ENCODE data around the gene RXRA.

RXRA gene

DNA sequence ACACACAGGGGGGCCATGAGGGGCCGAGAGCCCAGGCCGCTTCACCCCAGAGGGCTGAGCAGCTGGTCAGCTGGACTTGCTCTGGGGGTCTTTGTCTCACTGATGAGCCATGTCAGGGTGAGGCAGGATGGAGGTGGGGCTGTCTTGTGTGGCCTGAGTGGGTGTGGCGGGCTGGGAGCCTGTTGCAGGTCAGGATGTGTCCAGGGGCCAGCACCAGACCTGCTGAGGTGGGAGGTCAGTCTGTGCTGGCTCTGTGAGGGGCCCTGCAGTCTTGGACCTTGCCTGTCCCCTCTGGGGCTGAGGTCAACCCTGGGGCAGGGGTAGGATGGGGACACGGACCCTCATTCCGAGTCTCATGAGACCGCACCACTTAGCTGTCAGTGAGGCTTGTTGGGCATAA, 56.9 kb downstream of the RXRA start:
- no peak for DNase-seq (ENCODE audit: low spot score)

DNA sequence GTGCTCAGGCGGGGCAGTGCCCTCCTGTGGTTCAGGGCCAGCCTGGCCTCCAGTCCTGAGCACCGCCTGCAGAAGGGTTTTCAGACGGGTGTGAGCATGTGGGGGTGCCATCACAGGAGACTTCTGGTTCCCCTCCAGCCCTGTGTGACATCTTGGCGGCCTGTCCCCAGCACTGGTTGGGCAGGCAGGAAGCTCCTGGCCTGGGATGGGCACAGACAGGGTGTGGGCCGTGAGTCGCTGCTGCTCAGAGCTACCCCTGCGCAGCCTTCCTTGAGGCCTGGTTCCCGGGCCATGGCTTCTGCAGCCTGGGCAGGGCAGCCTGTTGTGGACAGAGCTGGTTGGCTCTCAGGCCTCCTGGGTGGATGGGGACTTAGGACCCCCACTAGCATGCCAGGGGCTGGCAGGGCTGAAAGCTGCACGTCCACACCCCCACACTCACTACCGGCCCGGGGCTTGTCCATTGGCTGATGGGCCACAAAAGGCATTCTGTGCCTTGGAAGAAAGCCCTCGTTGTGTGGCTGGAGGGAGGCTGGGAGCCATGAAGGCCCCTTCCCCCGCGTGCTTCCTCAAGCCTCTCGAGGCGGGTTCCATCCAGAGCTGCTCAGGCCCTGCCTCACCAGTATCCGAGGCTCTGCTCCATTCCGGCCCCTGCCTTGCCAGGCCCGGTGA, 58.7 kb downstream of the RXRA start:
- peak; percentile 56 for DNase-seq (ENCODE audit: low spot score)

DNA sequence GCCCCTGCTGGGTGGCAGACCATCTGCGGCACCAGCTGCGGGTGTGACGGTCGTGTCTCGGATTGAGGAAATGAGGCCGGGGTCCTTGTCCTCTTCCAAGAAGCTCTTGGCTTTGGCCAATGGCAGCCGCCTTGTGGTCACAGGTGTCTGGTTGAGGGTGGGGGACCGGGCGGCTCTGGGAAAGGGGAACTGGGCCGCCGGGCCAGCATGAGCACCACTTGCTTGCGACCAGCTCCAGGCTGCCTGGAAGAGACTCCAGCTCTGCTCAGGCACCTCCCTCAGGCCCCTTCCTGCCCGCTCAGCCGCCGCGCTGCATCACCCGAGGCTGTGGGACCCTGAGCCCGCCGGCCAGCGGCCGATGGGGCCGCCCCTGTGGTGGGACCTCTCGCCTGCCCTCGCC, 59.7 kb downstream of the RXRA start:
- DNase-seq (ENCODE audit: low spot score), result no peak

DNA sequence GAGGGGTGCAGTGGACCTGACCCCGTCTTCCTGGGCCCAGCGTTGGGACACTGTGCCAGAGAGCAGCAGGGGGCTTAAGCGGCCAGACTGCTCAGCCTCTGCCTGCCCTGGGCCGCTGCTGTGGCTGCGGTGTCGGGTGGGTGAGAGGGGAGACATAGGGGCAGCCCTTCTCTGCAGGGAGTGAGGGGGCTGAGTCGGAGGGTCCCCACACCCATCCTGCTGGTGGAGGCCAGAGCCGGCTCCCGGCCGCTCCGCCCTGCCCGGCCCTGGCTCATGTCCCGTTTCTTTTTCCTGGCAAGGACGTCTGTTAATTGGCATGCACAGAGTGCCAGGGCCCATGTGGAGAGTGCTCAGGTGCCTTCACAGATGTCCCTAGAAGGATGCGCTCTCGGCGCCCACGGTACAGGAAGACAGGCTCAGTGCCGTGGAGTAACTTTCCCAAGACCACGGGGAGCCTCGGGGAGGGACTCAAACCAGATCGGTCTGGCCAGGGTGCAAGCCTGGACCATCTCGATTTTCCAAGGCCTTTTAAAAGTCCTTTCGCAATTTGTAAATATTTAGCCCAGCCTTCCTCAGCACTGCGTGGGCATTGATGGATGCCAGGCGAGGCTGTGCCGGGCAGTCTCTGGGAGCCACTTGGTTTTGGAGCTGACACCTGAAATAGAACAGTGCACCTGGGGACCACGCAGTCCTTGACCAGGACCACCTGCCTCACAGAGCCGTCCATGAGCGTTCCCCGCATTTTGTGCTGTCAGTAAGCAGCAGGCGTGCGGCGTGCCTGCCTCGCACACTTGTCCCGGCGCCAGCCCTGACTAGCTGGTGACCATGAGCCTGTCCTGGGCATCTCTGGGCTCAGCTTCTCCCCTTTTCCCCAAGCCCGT, 60.9 kb downstream of the RXRA start:
- peak; percentile 37 for DNase-seq (ENCODE audit: low spot score)

DNA sequence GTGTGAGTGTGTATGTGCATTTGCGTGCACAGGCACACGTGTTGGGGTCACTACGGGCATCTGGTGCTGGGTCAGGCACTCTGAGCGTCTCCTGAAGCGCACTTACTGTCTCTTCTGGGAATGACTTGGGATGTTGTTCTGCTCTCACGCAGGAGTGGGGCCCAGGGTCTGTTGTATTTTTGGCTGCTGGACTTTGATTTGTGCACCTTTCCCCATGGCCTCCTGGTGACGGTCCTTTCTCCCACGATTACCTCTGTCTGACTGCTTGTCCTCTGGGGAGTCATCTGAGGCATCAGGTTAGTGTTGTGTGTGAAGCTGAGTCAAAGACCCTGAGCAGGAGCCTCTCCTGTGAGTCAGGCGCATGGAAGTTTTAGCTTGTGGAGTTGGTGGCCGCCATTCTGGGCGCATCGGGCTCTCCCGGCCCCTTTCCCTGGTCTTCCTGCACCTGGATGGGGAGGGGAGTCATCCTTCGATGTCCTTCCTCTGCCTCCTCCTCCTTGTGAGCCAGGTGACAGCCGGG, 62.1 kb downstream of the RXRA start:
- DNase-seq (ENCODE audit: low spot score), result no peak

DNA sequence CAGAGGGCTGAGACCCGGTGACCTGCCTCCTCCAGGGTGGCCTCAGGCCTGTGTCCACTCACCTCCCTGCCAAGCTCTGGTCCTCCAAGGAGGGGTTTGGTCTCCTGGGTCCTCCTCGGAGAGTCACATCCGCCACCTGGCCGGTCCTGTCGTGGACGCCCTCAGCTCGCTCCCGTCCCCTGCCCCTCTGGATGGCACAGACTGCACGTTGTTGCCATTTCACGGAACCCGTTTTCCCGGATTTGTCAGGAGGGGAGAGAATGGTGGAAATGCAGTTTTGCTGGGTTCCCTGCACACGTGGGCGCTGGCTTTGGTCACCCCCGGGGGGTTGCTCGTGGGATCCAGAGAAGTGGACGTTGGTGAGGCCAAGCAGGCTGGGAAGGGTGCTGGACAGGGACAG, 62.7 kb downstream of the RXRA start:
- no peak for DNase-seq (ENCODE audit: low spot score)

DNA sequence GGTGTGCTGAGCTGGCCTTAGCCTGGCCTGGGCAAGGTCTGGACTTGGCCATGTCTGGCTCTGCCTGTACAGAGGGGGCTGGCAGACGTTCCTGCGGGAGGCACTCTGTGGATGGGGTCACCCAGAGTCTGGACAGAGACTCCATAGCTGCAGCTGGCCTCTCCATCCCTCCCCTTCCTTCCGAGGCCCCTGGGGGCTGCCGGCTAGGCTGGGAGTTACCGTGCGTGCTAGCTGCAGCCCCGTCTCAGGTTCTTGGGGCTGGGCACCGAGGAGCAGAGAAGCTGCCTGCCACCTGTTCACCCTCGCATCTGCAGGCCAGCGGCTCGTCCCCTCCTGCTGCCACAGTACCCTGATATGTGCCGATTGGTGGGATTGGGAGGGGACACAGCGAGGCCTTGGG, 63.4 kb downstream of the RXRA start:
- no peak for DNase-seq (ENCODE audit: low spot score)

DNA sequence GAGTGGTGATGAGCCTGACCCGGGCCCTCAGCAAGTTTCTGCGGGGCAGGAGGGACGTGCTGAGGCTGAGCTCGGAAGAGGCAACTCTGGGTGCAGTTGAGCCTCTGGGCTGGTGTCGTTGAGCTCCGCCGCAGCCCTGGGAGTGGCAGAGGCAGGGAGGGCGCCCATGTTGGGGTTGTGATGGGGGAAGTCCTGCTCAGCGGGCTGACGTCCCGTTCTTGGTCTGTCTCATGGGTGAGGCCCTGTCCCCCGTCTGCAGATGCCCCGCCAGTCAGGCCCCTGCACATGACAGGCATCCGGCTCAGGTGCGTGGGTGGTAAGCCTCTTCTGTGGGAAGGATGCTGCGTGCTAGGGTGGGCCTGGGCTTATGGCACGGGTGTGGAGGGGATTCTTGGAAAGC, 64.3 kb downstream of the RXRA start:
- DNase-seq (ENCODE audit: low spot score), result no peak

DNA sequence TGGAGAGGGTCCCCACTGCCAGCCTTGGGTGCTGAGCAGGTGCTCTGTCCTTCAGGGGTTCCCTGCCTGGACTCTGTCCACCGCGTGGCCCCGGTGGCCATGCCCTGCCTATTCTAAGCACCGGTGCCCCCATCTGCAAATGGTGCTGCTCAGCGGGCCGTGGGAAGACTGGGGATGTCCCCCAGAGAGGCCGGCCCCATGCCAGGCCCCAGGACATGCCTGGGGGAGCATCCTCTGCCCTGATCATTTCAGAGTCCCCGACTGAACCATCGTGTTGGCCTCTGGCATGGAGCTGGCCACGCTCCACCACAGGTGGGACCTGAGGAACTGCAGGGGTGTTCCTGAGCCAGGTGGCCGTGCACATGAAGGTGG, 64.7 kb downstream of the RXRA start:
- no peak for DNase-seq (ENCODE audit: low spot score)

DNA sequence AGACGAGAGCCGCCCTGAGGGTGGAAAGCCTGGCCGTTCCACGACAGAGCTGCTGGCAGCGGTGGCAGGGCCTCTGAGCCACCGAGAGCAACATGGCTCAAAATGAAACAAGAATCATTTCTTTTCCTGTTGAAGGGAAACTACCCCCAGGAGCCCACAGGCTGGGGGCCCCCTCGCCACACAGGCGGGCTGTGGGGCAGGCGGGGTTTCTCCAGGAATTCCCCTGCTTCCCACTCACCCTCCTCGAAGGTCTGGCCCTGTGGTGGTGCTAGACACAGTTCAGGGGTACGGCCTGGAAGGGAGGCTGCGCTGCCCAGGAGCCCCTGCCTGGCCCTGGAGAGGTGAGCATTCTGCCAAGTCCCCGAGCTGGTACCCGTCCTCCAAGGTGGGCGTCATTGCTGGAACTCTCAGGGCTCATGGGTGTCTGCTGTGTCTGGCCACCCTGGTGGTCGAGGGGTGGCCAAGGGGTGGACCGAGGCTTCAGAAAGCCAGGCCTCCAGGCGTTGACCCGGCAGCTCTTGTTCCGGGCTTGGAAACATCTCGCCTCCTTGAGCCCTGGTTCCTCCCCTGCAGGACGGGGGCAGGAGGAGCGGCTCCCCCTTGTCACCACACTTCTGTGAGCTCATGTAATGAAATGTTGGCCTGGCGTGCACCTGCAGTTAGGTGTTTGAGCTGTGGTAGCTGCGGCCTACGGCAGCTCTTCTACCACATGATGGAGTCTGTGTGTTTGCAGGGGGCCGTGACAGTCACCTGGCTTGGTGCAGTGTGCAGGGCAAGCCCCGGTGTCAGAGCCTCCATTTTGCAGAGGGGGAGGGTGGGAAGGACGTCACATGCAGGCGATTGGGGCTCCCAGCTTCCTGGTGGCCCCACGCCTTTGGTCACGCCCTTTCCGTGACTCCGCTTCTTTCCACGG, 65.3 kb downstream of the RXRA start:
- no peak for DNase-seq (ENCODE audit: low spot score)

DNA sequence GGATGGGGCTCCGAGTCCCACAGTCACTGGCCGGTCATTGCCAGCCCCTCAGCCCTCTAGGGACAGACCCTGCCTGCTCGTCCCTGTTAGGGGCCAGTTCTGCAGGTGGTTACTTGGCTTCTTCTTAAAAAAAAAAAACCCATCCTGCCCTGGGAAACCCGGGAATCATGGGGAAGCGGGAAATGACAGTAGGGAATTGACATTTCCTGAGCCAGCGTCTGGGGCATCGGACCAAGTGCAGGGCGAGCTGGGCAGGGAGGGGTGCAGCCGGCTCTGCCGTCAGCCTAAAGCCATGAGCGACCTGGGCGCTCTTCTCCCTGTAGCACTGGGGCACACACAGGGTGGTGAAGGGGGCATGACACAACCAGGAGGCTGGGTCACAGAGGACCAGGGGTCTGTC, 66.6 kb downstream of the RXRA start:
- no peak for DNase-seq (ENCODE audit: low spot score)

DNA sequence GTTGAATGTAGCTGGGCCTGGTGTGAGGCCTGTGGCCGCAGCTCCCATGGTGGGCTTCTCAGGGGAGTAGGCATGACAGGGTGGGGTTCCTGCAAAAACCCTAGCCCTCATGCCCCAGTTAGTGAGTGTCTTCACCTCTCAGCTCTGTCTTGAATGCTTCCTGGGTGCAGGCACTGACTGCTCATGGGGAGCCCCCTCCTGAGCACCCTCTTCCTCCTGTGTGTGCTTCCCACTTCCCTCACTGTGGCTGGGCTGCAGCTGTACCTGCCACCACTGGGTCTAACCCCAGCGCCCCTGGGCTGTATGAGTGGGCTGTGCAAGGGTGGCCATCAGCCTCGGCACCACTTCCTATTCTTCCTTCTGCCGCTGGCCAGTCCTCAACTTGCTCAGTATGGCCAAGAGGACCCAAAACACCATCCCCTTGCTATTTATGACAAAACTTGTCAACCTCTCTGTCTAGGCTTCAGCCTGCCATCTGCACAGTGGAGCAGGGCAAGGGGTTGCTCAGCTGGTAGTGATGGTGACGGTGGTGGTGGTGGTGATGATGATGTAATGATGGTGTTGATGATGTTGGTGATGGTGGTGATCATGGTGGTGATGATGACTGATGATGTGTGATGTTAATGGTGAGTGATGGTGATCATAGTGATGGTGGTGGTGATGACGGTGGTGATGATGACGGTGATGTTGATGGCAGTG, 67.5 kb downstream of the RXRA start:
- no peak for DNase-seq (ENCODE audit: low spot score)

DNA sequence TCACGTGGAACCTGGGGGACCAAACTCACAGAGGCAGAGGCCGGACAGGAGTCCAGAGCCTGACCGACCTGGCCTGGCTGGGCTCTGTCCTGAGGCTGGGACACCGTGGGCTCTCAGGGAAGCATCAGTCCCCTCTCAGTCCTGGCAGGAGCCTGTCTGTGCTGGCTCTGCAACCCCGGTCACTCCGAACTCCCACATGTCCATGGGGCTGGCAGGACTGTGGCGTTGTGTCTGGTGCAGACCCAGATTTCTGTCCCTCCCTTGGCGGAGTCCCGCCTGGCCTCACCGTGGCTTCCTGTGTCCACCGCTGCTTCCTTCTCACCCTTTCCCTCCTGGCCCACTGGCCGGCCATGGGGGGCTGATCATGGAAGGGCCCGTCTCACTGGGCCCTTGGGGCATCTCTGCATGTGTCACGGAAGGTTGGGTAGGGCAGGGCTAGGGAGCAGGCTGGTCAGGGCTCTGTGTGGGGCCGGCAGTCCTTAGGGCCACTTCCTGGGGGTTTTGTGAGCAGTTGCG, 68.8 kb downstream of the RXRA start:
- DNase-seq (ENCODE audit: low spot score), result no peak

DNA sequence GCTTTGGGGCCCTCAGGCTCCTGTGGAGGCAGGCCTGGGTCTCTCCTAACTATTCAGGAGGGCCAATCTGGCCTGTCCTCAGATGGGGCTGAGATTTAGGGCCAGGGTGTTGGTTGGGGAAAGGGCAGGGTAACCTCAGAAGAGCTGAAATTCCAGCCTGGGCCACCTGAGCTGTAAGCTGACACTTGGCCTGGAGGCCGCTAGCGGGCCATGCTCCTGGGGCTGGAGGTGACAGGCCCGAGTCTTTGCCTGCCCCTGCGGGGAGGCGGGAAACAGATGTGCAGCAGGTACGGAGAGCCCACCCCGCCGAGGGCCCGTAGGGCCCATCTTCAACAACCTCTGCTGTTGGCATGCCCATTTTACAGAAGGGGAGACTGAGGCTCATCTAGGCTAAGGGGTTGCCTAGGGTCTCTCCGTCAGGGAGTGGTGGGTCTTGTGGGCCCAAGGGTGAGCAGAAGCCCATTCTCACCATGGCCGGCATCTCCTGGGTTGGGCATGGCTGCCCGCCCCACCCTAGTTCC, 69.5 kb downstream of the RXRA start:
- no peak for DNase-seq (ENCODE audit: low spot score)

DNA sequence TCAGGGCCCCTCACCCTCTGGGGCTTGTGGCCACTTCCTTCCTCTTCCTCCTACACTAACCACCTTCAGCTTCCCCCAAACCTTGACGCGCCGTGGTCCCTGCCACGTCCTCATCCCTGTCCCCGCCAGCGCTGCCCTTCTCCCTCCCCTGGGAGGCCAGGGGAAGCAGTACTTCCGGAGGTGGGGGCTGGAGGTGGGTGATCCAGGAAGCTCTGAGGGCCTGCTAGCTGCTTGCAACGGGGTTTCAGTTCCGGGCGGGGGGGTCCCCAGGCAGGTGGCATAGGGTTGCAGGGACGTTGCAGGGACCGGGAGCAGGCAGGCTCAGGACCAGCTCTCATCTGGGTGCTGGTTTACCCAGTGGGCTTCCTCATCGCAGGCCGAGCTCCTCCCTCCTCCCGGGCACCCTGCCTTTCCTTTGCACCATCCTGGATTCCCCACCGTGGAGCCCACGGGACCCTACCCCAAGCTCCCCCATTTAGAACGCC, 70.0 kb downstream of the RXRA start:
- DNase-seq (ENCODE audit: low spot score), result no peak

DNA sequence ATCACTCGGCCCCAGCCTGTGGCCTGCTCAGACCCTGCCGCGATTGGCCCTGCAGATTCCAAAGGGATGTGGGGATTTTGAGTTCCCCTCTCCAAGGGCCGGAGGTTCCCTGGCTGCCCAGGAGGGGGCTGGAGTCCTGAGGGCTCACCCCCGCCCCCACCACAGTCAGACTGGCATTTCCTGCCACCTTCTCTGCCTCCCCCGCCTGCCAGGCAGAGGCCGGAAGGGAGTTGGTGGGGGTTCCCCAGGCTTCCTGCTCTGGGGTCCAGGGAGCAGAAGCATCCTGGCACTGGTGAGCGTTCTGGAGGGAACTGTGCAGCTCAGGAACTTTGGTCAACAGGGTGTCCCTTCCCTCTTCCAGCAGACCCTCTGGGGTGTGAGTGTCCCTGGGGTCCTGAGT, 70.6 kb downstream of the RXRA start:
- DNase-seq (ENCODE audit: low spot score), result no peak

DNA sequence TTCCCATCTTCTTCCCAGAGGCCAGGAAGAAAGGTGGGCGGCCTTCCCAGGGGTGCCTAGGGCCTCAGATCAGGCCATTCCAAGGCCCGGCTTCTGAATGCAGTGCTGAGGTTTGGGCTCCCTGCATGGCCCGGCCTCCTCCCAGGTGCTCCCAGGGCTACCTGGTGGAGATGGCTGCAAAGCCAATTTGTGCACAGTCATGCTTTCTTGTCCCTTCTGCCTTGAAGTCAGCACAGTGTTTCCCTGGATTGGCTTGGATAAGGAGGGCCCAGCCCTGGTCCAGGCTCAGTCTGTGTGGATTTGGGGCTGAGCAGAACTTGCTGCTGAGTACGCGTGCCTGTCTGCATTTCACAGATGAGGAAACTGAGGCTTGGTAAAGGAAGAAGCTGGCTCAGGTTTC, 72.5 kb downstream of the RXRA start:
- DNase-seq (ENCODE audit: low spot score), result no peak

DNA sequence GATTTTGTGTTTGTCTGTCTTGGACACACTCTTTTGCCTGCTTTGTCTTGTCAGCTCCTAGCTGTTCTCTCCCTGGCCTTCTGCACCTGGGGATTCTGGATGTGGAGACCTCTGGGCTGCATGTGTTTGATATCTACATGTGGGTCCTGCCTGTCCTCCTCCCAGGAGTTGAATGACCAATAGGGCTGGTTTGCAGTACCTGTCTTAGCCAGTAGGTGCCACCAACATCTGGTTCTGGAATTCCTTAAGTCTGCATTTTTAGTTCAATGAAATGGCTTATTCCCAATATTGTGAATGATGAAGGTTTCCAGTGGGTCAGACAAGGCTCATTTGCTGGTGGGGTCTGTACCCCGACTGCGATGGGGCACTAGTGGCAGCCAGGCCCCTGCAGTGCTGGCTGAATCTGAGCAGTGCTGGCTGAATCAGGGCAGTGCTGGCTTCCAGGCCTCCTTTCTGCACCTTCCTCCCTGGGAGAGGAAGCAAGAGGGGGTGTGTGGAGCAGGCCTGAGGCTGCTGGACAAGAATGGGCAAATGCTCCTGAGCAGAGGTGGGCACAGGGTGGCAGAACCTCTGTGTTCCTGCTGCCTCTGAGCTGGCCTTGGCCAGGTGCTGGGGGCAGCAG, 73.3 kb downstream of the RXRA start:
- DNase-seq (ENCODE audit: low spot score), result peak; percentile 50

DNA sequence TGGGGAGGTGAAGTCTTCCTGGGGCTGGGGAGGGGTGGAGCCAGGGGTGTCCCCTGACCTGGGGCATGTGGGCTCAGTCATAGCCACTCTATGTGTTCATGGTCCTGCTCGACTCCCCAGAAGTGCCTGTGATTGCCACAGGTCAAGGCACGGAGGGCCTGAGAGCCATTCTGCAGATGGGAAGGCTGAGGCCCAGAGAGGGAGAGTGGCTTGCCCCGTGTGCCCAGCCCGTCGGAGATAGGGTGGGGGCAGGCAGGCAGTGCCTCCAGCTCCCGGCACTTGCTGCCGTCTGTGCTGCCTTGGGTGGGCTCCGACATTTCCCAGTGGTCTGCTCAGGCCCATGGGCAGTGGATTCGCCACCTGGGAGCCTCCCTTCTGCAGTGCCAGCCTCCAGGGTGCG, 74.0 kb downstream of the RXRA start:
- DNase-seq (ENCODE audit: low spot score), result no peak

DNA sequence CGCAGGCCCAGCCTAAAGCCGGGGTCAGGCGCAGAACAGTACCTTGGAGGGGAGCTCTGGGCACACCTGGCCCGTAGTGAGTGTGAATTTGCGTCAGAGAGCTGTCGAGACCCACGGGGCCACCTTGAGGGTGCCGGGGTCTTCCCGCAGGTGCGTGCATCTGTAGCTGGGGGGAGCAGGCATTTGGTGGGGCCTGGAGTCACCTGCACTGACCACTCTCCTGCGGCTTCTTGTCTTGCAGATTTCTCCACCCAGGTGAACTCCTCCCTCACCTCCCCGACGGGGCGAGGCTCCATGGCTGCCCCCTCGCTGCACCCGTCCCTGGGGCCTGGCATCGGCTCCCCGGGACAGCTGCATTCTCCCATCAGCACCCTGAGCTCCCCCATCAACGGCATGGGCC, 75.1 kb downstream of the RXRA start:
- DNase-seq (ENCODE audit: low spot score), result no peak

DNA sequence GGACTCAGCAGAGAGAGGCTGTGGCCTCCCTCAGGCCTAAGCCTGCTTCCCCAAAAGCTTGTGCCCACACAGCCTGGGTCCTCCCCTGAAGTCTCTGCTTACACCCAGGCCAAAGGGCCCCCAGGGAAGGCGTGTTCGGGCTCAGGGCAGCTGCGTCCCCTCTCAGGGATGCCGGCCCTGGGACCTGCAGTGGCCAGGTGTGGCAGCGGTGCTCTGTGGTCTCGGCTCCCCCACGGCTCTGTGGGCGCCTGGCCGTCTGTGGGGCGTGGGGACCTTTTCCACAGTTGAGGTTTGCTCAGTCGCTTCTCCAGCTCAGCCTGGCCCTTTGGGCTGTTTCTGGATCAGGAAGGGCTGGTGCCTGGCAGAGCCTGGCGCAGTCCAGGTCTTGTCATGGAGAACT, 75.9 kb downstream of the RXRA start:
- DNase-seq (ENCODE audit: low spot score), result no peak
